ENCODE measurements around the gene RASGRP2.
A peak's percentile ranks its signal among the peaks of the same experiment; 100 is the strongest.

The RASGRP2 gene

DNA sequence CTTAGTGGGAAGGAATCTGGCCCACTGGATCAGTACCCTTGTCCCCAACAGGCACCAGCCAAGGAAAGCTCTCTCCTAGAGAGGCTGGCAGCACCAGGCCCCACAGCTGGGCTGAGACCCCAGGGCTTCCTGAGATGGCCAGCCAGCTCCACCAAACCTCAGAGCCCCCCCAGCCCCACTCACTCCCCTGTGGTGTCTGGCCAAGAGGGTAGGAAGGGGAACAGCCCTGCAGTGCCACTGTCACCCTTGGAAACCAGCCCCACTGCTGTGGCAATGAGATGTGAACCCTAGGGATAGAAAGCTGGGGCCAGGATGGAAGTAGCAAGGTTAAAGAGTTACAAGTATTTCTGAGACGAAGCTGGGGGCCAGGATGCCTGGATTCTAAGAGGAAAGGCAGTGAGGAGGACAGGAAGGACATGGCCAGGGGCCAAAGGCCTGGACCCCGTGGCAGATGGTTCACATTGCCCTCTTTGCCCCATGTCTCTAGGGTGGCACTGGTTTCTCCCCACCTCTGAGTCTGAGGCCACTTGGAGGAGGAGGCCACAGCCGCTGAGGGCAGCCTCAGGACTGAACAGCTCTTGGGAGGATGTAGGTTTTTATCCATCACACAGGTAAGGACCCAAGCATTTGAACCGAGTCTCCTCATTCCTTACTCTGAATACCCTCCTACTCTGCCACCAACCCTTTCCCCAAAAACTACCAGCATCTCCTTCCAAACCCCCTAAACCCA lies 49.8 kb downstream of the RASGRP2 start:
- DNase-seq: no peak

DNA sequence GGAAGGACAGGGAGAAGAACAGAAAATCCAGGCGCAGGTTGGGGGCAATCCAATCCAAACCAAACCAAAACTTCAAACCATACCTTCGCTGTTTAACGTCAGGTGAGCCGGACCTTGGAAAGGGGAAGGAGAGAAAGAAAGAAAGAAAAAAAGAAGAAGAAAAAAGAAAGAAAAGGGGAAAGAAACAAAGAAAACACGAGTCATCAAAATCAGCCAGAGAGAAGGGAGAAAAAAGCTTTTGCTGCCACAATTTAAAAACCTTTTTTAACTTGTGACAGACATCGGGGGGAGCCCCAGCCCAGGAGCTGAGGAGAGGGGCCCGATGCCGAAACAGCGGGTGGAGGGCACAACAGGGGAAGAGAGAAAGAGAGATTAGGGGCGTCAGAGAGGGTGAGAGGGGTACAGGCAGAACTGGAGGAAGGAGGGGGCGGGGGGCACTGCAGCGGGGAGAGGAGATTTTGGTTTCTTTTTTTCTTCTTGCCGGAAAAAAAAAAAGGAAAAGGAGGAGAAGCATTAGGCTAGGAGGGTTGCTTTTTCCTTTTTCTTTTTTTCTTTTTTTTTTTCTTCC lies 51.1 kb downstream of the RASGRP2 start:
- DNase-seq: no peak

DNA sequence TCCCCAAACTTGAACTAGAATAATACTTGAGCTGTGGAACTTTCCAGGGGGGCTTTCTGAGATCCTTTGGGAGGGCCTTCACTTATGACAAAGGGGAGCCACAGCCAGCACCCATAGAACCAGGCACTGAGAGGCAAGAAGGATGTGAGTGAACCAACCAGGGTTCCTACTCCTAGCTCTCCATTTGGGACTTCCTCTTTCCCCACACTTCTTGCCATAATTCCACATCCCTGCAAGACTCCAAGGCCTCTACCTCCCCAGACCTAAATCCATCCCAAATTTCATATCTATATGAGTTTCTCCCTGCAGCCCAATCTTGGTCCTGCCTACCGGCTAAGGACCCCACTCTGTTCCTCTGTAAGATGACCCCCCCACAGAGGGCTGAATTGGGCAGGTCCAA lies 52.4 kb downstream of the RASGRP2 start:
- no peak for DNase-seq

DNA sequence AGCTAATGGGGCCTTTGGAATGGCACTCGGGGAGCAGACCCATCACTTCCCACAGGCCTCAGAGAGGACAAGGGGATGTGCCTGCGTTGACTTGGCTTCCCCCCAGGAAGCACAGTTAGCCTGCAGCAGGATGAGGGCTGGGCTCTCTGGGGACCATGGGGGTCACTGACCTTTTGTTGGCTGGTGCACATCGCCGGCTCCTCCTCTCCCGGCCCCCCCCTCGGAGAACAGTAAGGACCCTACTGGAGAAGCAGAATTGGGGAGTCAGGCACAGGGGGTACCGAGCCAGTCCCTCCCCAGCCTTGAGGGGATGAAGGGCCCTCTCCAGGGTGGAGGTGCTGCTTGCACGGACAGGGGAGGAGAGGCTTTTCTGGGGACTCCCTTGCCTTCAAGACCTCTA lies 53.7 kb downstream of the RASGRP2 start:
- DNase-seq: no peak

DNA sequence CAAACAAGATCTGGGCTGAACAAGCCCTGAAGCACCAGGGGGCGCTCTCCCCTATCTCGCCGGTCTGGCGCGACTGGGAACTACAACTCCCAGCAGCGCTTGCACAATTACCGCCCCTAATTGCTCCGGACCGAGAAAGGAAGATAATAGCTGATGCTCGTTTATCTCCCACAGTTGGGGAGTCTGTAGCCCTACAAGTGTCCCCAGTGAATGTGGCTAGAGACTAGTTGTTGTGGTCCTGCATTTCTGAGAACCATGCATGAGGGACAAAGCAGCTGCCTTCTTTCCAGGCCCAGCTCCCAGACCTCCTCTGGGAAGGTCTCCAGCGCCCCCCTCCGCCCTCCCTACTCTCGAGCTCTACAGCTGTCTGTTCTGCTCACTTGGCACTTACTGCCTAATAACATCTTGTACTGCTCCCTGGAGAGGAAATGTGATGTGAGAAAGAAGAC lies 55.4 kb downstream of the RASGRP2 start:
- peak; percentile 75 to 87 (median 83) for DNase-seq

DNA sequence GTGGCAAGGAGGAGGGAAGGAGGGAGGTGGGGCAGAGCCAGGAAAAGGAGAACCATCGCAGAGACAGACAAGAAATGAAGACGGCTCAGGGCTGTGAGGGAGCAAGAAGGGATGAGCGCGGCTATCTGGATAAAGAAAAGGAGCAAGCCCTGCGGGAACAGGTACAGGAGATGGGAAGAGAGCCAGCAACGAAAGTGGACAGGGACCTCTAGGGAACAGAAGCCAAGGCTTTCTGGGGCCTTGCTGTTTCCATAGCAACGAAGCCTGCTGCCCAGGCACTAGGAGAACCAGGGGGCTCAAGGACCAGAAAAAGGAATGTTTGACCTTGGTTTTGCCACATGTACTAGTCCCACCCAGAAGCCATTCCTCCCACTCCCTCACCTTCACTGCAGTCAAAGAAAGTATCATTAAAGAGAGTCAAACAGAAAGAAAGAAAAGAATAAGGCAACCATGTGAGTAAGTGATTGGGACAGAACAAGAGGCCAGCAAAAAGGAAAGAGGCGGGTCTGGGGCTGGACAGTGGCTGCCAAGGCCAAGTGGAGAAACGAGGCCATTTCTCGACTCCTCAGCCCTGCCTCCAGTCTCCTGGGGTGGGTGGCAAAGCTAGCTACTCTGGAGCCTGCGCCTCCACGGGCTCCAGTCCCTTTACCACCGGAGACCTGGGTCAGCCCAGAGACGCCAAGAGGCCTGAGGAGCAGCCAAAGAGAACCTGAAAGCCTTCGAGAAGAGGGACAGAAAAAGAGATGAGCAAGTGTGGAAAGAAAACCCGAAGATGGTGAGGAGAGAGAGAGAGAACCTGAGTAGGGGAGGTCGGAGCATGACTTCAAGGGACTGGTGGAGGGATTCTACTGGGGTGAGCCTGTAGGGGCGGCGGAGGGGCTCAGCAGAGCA lies 56.1 kb downstream of the RASGRP2 start:
- DNase-seq: no peak

DNA sequence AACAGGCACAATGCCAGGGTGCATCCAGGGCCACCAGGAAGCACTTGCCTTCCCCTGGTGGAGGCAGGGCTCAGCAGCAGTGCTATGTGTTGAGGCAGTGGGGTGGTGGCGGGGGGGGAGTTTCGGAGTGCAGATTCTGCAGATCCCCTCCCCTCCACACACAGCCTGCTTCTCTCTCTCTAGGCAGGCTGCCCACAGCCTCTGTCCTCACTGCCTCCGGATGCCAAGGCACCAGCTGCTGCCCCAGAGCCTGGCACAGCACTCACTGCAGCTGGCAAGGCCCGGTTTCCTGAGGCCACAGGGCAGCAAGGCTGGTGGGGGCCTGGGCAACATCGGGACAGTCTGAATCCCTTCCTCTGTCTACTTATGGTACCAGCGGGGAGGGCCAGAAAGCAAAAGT lies 56.7 kb downstream of the RASGRP2 start:
- no peak for DNase-seq

DNA sequence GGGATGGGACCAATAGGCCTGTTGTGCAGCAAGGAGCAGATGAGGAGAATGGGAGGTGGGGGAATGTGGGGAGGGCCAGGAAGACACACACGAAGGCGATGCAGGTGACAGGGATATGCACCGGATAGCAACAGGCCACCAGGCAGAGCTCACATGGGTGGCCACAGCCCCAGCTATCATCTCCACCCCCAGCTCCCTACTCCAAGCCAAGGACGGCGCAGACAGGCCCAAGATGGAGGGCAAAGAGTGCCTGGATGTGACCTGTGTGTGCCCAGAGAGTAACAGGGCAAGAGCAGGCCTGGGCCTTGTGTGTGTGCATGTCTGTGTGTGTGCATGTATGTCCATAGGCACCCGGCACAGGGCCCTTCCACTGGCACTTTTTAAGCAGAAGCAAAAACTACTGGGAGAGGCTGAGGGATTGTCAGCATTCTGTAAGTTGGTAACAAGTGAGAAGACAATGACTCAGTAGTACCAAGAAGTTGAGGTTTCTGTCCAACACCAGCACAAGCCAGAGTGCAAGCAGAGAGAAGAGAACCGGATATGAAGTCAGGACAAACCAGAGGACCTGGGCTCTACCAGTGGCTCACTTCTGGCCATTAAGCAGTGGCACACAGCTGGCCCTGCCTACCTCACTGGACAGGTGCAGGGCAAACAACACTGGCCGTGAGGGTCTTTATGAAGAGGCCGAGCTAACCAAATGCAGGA lies 57.3 kb downstream of the RASGRP2 start:
- DNase-seq: peak in 1 of 5 donors; percentile 14

DNA sequence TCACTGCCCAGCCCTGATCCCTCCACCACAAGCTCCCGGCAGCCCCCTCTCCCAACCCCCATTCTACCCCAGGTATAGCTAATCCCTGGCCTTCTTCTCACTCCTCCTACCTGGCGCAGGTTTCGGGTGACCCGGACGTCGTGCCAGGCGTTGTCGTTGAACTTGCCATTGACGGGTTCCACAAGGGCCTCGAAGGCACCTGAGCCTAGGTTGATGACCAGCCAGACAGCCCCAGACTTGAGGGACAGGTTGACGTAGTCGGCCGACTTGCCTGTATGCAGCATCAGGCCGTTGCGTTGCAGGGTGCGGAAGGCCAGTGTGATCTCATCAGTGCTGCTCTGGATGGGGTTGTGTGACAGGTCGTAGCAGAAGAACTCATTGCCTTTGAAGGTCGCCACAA lies 58.4 kb downstream of the RASGRP2 start:
- no peak for DNase-seq

DNA sequence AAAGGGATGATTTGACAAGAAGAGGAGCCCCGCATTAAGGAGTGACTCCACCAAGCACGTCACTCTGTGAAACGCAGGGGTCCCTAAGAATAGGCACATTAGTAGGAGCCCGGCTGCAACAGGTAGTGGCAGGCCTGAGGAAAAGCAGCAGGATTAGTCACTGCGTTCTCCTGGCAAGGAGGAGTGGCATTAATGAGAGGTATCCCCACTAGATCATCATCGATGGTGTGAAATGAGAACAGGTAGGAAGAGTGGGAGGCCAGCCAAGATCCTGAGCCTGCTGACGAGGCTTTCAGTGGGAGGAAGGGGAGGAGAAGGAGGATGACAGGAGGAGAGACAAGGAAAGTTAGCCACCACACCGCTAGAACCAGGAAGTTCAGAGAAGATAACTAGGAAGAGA lies 59.6 kb downstream of the RASGRP2 start:
- DNase-seq: no peak

DNA sequence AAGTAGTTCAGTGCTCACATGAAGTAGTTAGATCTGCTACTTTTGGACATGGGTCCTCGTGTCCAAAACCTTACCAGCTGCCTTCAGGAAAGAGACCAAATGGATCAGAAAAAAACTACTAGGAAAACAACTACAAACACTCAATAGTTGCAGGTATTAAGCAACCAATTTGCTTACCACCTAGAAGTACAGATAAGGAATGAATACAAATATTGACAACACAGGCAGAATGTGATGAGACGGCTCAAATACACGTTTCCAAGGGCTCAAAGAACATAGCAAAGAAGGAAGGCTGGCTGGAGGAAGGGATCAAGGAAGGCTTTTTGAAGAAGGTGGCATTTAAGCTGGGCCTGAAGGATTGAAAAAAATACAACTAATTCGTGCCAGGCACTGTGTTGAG lies 62.8 kb downstream of the RASGRP2 start:
- DNase-seq: no peak

DNA sequence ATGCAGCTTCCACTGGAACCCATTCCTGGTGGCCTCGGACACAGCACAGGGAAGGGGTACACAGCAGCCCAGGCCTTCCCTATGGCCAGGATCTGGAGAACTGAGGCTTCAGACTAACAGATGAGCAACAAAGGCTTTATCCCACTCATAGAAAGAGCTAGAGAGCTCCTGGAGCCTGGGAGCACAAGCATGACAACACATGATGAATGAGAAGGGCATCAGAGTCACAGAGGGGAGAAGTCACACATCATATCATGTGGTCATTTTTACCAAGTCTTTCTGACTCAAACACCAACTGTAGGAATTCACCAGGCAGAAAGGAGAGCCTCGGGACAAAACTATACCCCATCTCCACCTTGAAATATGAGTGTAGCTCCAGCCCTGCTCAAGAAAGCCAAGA lies 64.1 kb downstream of the RASGRP2 start:
- DNase-seq: no peak

DNA sequence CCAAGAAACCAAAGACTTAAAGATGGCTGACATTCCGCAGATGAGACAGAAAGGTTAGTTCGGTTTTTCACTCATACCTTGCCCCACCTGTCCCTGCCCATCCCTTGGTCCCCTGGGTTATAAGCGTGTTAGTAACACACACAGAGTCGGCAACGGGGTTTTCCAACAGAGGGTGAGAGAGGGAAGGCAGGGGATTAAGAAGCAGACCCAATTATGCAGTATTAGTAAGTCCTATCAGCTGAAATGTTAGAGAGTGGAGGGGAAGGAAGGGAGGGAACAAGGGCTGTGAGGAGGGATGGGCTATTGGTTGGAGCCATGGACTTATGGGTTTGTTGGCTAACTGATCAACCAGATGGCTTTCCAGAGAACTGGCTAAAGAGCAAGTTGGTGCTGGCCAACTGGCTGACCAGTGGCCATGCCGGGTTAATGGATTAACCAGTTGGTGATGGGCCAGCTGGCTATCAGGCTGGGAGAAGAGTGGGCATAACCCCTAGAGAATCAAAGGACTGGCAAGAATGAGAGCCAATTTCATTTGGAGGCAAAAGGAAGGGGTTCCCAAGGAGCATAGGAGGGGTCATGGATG lies 66.4 kb downstream of the RASGRP2 start:
- DNase-seq: no peak

Measured in T-helper 1 cell (primary cell).